GM19455 (cell line): ENCODE results near the gene MAN1B1.
"Not testable (repeated sequence)": the region's sequence is repeated elsewhere in the genome, so short reads cannot be mapped to it uniquely, and the experiment has no call there.

Experiments used
- ATAC-seq: cut with Tn5 transposase; IDR thresholded peaks from one replicate; pipeline ENCODE4 v1.9.1; 2021; ENCODE audit not compliant: unreplicated experiment

The MAN1B1 gene

GRCh38 chr9:137126786-137127185 is 40.0 kb downstream of the MAN1B1 start:
- ATAC-seq = no peak

GRCh38 chr9:137127301-137128157 is 40.7 kb downstream of the MAN1B1 start:
- no peak for ATAC-seq

GRCh38 chr9:137128158-137128861 is 41.5 kb downstream of the MAN1B1 start:
- no peak for ATAC-seq

GRCh38 chr9:137128862-137129455 is 42.2 kb downstream of the MAN1B1 start:
- ATAC-seq = peak; percentile 7

GRCh38 chr9:137129456-137130175 is 42.8 kb downstream of the MAN1B1 start:
- ATAC-seq = peak; percentile 85

- ATAC-seq = peak; percentile 19
Measured at GRCh38 chr9:137130176-137130755, 43.5 kb downstream of the MAN1B1 start.

- no peak for ATAC-seq
Measured at GRCh38 chr9:137134191-137134590, 47.4 kb downstream of the MAN1B1 start.

GRCh38 chr9:137135154-137135553 is 48.4 kb downstream of the MAN1B1 start:
- not testable (repeated sequence) for ATAC-seq

GRCh38 chr9:137136261-137136880 is 49.6 kb downstream of the MAN1B1 start:
- ATAC-seq = no peak

- no peak for ATAC-seq
Measured at GRCh38 chr9:137136881-137137607, 50.3 kb downstream of the MAN1B1 start.

GRCh38 chr9:137138058-137138721 is 51.4 kb downstream of the MAN1B1 start:
- ATAC-seq = no peak

- no peak for ATAC-seq
Measured at GRCh38 chr9:137138722-137139467, 52.1 kb downstream of the MAN1B1 start, which contains the start of gene GRIN1. GRIN1 (plus strand) TSS chr9:137139154; CDS start chr9:137139487, 333 bp downstream.

- ATAC-seq = no peak
Measured at GRCh38 chr9:137139468-137140150, 52.8 kb downstream of the MAN1B1 start.

GRCh38 chr9:137140151-137141012 is 53.6 kb downstream of the MAN1B1 start:
- no peak for ATAC-seq

- ATAC-seq = no peak
Measured at GRCh38 chr9:137141050-137141810, 54.4 kb downstream of the MAN1B1 start.
